Fibroblast of skin of left biceps (primary cell): ENCODE data around the gene DCAF15.

Source experiments
- DNase-seq, 2 experiments: peaks; one replicate each; pipeline ENCODE4 v3.0.0-alpha.2; 2013; ENCODE audit warnings: low read depth in 2 of 2

The DCAF15 gene

DNA sequence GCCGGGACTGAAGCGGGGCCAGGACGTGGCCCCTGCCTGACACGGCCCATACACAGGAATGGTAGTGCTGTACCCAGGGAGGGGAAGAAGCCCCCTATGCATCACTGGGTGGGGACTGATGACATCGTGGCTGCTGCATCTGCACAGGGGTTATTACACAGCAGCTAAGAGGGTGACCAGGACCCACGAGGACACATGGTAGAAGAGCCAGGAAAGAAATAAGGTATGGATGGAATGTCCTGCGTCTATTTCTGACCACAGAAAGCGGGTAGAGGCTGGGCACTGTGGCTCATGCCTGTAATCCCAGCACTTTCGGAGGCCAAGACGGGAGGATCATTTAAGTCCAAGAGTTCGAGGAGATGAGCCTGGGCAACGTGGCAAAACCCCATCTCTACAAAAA is 24.1 kb downstream of the DCAF15 start:
- no peak for DNase-seq

DNA sequence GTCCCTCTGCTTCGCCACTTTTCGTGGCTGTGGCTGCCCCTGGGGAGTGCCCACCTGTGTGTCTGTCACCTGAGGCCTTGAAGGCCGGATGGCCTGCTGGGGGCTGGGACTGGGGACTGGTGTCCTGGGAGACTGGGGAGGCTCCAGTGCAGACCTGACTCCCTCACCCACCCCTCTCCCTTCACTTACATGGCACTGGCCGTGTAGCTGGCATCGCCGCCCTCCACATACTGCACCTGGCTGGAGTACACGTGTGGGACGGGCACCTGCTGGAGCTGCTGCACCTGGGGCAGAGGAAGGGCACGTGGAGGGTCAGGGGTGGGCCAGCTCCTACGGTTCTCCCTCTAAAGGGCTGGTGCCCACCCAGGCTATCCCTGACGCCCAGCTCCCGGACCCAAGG is 25.5 kb downstream of the DCAF15 start:
- DNase-seq = no peak

DNA sequence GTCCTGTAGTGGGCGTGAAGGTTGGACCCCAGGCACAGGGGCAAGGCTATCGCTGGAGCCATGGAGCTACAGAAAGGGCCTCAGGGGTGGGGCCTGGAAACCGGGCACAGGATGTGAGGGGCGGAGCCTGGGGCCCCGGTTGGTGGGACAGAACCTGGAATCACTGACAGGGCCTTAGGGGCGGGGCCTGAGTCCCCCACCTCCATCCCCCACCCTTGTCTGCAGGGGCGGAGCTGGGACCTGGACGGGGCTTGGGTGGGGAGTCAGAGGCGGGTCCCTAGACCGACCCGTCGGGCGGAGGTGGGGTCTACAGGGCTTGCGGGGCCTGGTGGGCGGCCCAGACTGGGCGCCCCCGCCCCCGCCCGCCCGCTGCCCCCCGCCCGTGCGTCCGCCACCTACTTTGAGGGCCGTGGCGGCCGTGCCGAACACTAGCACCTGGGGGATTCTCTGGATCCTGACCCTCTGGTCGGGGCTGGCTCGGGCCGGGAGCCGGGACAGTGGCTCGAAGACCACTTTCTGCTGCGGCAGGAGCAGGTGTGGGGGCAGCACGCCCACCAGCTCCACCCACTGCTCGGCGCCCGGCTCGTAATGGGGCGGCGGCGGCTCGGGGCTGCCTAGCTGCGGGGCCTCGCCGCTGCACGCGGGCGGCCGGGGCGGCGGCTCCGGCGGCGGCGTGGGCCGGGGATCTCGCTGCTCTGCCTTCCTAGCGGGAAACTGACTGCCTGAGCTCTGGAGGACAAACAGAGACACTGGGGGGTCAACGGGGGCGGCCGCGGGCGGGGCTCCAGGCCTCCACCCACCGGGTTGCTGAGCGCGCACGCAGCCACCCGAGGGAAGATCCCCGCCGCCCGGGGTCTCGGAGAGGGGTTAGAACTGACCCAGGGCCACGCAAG is 26.3 kb downstream of the DCAF15 start:
- DNase-seq = peak; percentile 12 to 14

DNA sequence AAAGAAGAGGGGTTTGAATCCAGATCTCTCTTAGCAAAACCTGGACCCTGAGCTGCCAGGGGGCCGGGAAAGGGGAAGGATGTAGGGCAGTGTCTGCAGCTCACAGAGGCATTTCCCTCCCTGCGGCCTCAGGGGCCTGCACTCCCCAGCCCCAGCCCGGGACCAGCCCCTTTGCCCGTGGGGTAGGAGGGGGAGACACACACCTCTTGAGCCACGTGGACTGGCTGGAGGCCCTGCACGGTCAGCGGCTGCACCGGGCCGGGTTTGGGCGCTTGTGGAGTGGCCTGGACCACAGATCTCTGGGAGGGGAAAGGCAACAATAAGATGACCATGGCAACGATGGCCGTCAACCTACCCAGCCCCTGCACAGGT is 26.9 kb downstream of the DCAF15 start:
- no peak for DNase-seq

DNA sequence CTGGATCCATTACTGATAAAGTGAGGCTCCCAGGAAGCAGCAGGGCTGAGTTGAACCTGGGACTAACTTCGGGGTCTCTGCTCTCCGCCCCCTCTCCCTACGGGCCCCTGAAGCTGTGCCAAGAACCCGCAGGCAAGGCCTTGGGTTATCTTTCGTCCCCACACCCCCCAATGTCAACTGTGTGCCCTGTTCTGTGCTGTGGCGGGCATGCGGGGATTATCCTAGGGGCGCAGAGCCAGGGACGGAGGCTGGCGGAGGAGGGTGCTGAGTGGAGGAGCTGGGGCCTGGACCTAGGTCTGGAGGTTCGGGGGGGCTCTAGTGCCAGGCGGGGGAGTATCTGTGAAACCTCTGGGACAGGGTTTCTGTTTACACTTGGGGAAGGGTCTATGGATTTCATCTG is 27.4 kb downstream of the DCAF15 start:
- DNase-seq = no peak

DNA sequence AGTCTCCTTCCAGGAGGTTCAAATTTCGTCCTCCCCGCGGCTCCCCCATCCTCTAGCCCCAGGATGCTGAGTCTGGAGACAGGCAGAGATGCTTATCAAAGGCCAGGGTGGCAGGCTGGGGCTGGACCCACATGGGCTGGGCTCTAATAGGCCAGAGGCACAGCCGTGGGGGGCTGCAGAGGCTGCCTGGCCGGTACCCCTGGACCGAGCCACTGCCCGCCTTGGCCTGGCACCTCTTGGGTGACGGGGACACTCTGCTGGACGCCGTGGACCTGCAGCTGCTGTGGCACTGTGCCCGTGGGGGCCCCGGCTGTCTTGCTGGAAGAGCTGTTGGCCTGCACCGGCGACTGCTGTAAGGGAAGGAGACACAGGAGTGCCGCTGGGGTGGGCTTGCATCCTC is 28.0 kb downstream of the DCAF15 start:
- no peak for DNase-seq

DNA sequence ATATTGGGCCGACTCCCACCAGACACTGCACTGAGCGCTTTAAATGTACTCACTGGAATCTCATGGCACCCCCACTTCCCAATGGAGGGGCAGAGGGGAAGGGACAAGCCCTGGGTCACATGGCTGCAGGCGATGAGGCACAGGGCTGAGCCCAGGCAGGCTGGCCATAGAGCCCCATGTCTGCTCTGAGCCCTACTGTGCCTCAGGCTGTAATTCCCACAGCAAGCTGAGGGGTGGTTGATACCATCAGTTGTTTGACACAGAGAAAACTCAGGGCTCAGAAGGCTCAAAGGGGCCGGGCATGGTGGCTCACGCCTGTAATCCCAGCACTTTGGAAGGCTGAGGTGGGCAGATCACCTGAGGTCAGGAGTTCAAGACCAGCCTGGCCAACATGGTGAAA is 28.7 kb downstream of the DCAF15 start:
- DNase-seq = no peak

DNA sequence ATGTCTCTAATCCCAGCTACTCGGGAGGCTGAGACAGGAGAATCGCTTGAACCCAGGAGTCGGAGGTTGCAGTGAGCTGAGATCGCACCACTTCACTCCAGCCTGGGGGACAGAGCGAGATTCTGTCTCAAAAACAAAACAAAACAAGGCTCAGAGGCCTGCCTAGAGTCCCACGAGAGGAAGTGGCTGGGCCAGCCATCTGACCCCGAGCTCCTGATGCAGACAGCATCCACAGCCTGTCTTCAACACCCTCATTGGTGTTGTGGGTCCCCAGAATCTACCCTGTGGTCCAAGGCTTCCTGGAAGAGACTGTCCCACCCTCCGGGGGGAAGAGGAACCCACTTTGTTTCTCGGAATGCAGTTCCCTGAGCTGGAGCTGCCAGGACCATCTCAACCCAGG is 29.2 kb downstream of the DCAF15 start:
- no peak for DNase-seq

DNA sequence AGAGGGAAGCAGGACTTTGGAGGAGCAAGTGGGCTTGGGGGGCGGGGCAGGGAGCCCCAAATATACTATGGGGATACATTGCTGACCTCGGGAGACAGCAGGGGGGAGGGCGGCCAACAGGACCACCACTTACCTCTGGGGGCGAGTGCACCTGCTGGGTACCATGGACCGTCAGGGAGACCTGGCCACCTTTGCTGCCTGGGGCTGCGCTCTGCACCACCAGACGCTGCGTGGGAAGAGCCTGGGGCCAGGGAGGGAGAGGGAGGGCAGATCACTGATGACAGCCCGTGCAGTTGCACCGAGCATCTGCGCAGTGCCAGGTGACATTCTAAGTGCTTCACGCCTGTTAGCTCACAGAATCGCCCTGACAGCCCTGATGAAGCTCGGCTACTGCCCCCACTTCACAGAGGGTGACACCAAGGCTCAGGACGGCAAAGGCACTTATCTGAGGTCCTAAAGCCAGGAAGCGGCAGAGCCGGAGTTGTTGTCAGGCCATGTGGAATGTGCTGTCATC is 29.7 kb downstream of the DCAF15 start:
- no peak for DNase-seq

DNA sequence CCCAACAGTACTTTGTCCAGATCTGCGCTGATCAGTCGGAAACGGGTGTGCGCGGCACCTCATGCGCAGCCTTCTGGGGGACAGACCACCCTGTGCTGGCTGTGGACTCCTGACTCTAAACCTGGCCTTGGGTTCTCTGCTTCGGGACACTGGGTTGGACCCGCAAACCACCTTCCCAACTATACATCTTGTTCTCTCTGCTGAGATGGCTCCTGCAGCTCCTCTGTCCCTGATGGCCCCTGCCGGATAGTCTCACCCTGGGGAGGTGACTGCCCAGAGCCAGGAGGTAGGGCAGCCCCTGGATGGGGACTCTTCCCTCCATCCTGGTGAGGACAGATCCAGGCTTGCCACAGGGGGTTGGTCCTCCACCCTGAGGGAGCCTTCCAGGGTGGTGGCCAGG is 30.5 kb downstream of the DCAF15 start:
- no peak for DNase-seq

DNA sequence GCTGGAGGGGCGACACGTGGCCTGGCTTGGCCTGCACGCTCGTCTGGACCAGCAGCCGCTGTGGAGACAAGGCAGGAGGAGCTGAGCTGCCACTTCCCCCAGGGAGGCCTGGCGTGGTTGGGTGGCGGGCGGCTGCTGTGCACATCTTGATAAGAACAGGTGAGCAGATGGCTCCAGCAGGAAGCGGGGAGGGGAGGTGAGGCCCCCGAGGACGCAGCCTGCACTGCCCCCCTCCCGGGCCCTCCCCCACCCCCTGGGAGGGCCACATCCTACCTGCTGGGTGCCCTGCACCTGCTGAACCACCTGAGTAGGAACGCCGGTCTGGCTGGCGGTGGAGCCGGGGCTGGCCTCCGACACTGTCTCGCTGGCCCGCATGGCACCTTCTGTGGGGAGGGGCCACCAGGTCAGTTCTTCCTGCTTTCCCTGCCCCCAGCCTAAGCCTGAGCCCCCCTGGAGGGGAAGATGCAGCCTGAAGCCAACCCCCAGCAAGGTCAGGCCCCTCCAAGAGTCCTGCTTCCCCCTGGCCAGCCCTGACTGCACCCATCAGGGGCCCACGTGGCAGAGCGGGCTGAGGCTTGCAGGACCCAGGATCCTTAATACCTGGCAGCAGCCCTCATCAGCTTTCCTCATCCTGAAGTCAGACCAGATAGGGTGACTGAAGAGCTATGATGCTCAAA is 31.0 kb downstream of the DCAF15 start:
- DNase-seq = no peak

DNA sequence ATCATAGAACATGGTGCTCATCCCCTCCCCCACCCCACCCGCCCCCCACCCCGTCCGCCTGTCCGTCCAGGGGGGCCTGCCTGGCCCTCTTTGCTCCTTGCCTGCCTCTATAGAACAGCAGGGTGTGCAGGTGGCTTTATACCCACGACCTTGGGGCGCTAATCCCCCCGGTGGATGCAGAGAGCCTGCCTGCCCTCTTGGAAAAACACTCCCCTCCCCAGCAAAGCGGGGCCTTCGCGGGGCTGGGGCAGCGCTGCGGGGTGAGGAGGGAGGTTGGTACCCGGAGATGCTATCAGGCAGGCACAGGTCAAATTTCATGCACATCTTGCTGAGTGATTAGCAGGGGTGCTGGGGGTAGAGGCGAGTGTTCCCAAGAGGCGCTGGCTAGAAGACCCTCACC is 31.9 kb downstream of the DCAF15 start:
- DNase-seq = no peak

DNA sequence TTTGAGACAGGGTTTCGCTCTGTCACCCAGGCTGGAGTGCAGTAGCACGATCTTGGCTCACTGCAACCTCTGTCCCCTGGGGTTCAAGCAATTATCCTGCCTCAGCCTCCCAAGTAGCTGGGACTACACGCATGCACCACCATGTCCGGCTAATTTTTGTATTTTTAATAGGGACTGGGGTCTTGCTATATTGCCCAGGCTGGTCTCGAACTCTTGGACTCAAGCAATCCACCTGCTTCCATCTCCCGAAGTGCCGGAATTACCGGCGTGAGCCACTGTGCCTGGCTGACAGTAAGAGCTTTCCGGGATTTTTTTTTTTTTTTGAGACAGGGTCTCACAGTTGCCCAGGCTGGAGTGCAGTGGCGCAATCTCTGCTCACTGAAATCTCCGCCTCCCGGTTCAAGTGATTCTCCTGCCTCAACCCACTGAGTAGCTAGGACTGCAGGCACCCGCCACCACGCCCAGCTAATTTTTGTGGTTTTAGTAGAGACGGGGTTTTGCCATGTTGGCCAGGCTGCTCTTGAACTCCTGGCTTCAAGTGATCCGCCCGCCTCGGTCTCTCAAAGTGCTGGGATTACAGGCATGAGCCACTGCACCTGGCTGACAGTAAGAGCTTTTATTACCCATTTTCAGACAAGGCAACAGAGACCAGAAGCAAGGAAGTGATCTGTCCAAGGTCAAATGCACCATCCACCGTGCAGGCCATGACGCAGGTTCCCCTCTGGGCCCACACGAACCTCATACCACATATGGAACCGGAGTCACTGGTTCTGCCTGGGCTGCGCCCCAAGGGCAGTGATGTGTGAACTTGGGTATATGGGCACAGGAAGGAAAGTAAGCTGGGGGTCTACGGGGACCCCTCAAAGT is 32.8 kb downstream of the DCAF15 start:
- DNase-seq = no peak

DNA sequence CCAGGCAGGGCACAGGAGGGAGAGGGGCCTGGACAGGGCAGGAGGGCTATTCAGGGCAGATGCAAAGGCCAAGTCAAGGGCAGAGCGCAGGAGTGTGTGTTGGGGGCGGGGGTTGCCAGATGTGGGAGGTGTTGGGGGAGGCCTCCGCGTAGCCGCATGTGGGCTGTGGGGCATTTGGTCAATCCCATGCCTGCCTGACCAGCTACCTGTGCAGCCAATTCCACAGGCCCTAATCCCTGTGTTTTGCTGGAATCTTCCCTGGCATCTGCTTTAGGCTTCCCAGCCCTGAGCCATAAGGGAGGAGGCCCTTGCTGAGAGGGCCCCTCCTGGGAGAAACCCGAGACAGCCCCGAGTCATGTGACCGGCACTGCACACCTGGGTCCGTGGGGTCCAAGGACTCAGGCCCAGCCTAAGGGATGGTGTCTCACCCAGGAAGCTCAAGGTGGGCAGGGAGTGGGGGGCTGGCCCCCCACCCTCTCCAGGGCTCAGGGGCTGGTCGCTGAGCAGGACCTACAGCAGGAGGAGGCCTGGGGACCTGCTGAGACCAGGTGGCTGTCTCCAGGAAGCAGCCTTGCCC is 33.5 kb downstream of the DCAF15 start:
- no peak for DNase-seq

DNA sequence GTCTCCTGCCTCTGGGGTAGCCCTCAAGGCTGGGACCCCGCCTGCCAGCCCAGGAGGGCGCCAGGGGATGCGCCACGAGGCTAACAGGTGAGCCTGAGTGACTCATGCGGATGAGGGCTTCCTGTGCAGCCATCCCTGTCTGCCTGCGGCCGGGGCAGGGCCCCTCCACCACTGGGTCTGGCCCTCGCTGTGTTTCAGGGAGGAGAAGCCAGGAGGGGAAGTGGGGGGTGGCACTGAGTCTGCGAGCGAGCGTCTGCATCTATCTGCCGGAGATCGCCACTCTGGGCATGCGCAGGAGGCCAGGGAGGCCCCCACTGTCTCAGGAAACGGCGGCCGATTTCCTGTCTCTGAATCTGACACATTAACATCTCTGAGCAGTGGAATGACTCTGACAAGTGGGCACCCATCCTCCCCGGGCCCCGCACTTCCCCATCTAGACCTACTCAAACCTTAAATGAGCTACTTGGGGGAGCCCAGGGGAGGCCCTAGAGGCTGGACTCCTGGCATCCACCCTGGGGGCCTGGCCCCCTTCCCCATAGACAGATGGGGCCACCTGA is 34.1 kb downstream of the DCAF15 start:
- DNase-seq = peak; percentile 64

DNA sequence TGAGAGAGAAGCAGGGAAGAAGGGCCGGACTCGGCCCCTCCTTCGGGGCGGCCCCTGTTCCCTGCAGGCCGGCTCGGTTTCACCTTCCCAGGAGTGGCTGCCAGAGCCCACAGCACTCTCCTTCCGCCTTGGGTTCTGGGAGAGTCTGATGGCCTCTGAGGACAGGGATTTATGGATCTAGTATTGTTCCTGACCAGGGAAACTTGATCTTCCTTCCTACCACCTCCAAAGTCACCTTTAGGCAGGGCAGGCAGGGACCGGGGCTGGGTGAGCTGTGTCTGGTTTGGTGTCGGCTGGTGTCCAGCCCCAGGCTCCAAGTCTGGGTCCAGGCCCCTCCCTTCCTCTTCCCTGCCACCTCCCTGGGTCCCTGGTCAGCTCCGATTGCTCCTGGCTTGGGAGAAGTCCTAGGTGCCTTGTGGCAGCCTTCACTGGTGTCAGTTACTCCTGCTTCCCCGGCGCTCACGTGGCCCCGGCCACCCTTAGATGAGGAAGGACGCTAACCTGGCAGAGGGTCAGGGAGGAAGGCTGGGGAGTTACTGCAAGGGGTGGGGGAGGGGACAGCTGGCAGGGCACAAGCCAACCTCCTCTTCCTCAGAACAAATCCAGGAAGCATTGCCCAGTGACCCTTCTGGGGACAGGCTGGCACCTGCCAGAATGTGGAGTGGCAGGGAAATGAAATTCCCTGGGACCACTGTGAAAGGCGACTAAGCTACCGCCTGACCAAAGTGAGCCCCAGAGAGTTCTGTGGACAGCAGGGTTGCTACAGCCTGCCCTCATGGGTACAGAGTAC is 35.0 kb downstream of the DCAF15 start:
- DNase-seq = no peak

DNA sequence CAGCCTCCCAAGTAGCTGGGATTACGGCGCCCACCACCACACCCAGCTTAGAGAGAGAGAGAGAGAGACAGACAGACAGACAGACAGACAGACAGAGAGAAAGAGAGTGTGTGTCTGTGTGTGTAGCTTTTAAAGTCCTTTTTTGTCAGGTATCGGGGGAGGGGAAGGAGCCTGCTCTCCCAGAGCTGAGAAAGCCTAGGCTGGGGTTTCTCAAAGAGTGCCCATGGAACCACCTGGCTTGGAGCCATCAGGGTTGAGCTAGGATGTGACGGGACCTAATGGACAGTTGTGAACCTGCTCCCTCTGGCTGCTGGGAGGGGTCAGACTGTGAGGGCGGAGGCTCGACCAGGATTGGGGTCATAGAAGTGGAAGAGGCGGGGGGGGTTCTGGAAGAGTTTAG is 37.2 kb downstream of the DCAF15 start:
- DNase-seq = no peak

DNA sequence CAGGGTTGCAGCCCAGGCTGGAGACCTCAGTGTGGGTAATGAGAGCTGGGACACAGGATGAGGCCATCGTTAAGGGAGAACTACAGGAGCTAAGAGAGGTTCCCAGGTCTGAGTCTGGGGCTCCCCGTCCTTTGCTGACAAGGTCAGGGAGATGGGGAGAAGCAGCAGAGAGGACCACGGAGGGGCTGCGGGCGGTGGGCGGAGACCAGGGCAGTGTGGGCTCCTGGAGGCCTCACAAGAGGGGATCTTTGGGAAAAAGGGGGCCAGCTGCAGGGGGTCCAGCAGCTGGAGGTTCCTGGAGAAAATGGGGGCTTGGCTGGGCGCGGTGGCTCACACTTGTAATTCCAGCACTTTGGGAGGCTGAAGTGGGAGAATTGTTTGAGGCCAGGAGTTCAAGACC is 37.8 kb downstream of the DCAF15 start:
- DNase-seq = no peak

DNA sequence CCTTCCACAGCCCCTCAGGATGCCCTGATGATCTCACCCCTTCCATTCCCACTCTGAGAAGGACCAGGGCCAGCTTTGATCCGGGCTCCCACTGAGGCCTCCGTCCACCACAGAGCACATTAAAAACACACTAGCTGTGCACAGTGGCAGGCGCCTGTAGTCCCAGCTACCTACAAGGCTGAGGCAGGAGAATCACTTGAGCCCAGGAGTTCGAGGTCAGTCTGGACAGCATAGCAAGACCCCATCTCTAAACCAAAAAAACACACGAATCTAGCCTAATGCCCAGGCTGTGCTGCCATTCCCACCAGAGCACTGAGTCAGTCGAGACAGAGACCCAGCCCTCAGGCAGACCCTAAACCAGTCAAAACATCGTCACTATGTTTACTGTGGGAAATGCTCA is 39.7 kb downstream of the DCAF15 start:
- no peak for DNase-seq

DNA sequence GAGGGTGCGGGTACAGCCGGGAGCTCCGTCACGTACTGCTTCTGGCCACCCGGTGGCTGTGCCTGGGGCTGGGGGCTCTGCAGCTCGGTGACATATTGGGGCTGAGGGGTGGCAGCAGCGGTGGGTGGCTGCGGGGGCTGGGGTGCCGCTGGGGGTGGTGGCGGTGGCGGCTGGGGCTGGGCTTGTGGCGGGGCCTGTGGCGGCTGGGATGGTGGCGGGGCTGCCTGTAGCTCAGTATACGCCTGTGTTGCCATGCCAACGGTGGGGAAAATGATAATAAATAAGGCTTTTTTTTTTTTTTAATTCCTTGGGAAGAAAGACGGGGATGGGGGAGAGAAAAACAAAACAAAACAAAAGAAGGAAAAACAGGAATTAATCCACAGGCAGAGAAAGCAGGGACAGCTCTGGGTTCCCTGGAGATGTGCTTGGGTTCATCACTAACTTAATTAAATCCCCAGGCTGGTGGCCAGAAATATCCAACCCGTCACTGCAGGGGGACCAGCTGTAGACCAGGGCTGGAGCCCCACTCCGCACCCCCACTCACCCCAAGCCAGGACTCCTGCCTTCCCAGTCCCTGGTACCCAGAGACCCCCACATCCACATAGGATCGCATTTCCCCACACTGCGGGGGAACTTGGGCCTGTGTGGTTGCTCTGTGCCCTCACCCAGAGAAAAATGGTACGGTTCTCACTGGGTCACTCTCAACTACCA is 41.4 kb downstream of the DCAF15 start:
- no peak for DNase-seq
